Measurements from ENCODE around the gene SPON1. TPM values are rescaled to one million over a fixed set of nuclear protein-coding genes. Genes with fewer than 3 reads are reported as not detected.
"Not testable (repeated sequence)": the region's sequence is repeated elsewhere in the genome, so short reads cannot be mapped to it uniquely, and the experiment has no call there.

SPON1 gene
- total RNA-seq (ENCODE audit: insufficient read depth, low replicate concordance), result 328 TPM

DNA sequence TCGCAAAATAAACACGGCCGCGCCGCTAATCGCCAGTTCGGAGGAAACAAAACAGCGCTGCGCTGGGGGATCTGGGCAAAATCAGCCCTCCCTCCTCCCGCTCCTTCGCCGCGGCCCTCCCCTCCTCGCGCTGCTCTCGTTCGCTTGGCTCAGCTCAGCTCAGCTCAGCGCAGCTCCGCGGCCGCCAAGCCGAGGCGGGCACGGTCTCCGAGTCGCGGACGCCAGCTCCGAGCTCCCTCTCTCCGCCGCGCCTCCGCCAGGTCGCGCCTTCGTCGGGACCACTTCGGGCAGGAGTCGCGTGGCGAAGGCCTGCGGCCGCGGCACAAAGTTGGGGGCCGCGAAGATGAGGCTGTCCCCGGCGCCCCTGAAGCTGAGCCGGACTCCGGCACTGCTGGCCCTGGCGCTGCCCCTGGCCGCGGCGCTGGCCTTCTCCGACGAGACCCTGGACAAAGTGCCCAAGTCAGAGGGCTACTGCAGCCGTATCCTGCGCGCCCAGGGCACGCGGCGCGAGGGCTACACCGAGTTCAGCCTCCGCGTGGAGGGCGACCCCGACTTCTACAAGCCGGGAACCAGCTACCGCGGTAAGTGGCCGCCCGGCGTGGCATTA, at the start of gene SPON1:
SPON1 (plus strand) TSS at position 162 of the 607 bp plus-strand sequence; CDS start at position 344, 182 bp downstream.
- peak; percentile 84 for DNase-seq (ENCODE audit: low spot score)

DNA sequence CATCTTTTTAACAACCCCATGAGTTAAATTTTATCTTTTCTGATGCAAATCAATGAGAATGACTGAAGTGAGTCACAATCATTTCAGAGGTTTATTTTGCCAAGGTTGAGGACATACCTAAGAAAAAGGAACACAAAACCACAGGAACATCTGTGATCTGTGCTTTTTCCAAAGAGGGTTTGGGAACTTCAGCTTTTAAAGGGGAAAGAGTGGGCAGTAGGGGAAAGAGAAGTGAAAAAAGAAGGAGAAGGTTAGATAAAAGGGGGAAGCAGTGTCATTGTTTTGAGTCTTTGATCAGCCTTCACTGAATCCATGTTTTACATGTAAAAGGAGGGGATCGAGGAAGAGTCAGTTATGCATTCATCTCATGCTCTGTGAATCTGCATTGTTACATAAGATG, 45.3 kb upstream of the SPON1 start:
- no peak for DNase-seq (ENCODE audit: low spot score)

DNA sequence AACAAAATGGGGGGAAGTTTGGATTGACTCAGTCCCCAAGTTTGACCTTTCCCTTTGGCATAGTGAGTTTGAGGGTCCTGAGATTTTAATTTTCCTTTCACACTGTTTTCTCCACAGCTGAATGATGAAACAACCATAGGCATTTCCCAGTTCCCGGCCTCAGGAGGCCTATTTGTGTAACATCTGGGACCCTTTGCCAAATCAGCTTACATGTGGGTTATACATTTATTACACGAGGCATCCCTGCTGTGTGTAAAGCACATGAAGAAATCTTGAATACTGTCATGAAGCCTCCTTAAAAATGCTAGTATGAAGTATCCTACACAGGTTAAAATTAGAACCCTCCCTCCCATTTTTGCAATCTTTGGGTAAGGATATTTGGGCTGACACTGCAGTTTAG, 44.6 kb upstream of the SPON1 start:
- peak; percentile 58 for DNase-seq (ENCODE audit: low spot score)

DNA sequence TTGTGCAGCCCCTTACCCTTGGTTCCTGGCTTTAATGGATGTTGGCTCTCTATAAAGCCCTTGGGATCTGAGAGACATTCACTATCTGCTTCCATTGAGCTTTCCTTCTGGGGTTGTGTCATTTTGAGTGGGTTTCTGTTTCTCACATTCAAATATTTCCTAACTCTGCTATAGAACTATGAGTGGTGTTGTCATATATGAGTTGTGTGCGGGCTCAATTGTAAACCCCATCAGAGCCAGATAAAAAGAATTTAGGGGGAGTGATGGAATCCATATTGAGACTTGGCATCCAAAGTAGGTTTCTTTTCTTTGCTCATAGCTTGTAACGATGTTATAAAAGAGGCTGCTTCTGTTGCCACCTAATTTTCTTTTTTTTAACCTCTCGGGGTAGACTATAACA, 41.8 kb upstream of the SPON1 start:
- peak; percentile 78 for DNase-seq (ENCODE audit: low spot score)

DNA sequence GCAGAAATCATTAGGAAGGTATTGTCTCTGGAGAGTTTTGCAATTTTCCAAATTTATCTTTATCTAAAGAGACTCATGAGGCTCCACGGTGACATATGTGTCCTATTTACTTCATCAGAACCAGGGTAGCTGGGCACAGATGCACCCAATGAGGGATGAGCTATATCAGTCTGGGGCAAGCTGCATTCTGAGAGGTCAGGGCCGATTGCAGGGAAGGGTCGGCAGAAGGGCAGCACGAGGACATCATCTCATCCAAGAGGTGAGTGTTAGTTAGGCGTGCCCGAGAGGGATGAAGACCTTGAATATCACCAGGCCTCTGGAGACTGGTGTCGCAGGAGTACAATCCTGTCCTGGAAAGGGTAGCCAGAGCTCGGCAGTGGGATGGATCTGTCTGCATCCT, 41.0 kb upstream of the SPON1 start:
- DNase-seq (ENCODE audit: low spot score), result no peak

DNA sequence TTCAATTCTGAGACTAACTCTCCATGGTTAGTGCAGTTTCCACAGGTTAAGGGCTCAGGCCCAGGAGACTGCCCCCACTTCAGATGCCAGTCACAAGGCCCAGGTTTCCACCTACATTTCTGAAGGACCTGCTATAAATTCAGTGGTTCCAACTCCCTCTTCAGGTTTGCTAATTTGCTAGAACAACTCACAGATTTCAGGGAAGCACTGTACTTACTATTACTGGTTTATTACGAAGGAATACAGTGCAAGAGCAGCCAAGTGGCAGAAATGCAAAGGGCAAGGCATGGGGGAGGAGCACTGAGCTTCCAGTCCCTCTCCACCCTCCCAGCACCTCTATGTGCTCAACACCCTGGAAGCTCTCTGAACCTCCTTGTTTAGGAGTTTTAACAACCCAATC, 39.3 kb upstream of the SPON1 start:
- DNase-seq (ENCODE audit: low spot score), result no peak

DNA sequence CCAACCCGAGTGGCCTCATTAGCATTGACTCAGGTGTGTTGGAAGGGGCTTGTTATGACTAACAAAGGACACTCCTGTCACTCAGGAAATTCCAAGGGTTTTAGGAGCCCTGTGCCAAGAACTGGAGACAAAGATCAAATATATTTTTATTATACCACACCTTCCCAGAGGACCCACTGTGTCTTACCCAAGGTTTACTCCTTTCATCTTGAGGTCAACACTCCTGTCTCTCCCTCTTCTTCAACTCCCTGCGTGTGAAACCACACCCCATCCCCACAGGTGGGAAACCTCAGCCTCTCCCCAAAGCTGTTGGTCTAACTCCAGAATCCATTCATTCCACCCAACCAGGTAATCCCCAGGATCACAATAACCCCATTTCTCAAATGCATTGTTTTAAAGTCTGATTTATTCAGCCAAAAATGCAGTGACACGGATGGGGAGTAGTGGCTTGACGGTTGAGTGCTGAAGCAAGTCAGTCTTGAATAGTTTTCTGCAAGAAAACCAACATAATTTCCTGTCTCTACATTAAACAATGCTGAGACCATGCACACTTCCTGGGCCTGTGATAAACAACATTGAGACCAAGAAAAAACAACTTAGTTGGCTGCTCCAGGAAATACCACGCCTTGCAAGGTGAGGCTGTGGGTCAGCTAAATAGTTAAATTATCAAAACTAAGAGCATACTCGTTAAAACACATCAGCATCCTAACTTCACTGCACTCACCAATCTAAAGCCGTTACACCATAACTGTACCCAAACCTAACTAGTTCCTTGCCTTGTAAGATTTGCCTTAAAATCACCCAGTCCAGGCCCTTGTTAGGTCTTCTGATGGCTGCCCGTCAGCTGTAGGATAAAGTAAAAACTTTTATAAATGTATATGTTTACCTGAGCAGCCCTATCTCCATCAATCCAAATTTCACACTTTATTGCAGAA, 38.5 kb upstream of the SPON1 start:
- no peak for DNase-seq (ENCODE audit: low spot score)

DNA sequence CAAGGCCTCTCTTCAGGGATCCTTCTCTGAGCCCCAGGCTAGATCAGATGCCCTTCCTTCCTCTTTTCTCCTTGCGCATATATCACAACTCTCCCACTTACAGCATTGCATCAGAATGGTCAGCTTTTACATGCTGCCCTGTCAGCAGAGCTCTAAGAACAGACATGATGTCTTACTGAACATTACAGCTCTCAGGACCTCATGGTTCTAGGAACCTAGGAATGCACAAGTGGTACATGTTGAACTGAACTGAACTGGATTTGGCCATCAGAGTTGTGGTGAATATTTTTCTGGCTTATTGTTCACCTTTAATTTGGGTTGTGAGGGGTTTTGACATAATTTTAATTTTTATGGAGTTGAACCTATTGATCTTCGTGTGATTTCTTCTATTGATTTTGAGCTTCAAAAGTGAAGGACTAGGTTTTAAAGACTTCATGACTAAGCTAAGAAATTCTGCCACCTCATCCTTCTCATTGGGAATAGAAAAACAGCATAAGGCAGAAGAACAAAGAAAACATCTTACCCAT, 37.7 kb upstream of the SPON1 start:
- DNase-seq (ENCODE audit: low spot score), result peak; percentile 45

DNA sequence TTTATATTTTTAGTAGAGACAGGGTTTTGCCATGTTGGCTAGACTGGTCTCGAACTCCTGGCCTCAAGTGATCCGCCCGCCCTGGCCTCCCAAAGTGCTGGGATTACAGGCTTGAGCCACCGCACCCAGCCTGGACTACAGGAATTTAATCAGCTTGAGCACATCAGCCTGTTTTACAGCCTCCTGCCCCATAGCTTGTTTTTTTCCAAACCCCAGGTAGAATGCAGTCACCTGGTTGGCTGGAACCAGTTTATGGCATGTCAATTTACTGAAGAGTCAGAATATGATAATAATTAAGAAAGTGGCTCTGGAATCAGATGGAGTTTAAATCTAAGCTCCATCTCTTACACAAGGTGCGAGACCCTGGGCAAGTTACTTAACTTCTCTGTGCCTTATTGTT, 36.2 kb upstream of the SPON1 start:
- DNase-seq (ENCODE audit: low spot score), result not testable (repeated sequence)

DNA sequence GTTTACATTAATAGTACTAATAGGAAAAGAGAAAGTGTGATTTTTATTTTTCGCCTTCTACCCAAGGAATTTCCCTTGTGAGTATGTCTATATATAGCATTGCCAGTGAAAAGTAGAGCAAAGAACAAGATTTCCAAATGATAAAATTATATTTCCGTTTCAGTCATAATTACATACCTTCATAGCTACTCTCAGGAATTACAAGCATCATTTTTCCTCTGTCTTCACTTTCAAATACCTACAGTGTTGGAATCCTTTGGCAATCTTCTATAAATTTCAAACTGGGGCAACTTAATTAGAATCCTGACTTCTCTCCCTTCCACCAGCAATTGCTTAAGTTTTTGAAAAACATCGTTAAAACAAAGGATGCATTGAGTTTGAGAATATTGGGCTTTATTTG, 35.5 kb upstream of the SPON1 start:
- DNase-seq (ENCODE audit: low spot score), result no peak

DNA sequence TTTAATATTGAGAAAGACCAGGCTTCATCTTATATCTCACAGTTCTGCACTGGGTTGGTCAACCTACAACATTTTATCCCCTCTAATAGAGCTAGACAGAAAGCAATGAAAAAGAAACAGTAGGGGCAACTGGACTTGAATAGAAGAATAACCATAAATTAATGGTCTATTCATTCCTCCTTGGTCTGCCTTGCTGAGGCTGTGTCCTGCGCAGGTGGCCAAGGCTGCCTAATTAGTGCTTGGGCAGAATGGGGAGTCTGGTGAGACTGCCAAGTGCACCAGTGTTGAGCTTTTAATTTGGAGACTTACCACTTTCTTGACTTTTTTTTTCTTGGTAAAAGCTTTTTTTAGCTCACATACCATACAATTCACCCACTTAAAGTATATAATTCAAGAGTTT, 35.0 kb upstream of the SPON1 start:
- no peak for DNase-seq (ENCODE audit: low spot score)

DNA sequence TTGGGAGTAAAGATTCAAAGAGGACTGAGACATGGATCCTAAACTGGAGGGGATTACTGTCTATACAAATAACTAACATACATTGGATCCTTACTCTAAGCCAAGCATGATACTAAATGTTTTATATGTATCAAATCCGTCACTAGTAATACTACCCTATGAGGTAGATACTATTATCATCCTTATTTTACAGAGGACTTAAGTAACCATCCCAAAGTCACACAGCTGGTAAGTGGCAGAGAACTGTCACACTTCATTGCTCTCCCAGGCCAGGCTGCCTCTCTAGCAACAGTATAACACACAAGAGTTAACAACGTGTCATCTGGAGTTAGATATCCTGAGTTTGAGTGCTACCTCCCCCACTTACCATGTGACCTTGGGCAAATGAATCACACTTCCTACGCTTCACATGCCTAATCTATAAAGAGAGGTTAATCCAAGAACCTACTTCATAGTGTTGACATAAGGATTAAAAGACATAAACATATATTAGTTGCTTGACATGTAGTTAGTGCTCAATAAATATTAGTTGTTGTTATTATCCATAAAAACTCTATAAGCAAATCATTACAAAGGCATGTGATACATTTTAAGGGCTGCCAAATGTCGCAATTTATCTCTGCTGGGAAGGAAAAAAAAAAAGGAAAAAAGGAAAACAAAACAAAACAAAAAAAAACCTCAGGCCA, 33.8 kb upstream of the SPON1 start:
- no peak for DNase-seq (ENCODE audit: low spot score)

DNA sequence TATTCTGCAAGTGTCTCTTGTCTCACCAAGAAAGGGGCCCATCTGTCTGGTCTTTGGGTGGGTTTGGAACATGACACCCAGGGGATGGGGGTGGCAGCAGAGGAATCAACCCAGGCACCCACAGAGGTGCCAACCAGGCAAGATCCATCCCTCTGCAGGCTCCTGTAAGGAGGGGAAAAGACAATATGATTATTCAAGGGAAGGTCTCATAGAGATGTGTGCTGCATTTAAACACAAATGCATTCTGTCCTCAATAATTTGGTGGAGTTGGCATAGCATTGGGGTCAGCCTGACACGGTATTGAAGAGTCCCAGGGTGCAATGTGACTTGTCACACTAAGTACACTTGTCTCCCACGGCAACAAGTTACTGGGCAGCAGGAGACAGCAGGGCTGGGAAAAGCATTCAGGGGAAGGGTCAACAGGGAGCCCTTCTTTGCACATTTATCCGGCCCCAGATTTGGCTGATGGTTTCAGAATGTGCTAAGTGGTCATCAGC, 33.1 kb upstream of the SPON1 start:
- no peak for DNase-seq (ENCODE audit: low spot score)

DNA sequence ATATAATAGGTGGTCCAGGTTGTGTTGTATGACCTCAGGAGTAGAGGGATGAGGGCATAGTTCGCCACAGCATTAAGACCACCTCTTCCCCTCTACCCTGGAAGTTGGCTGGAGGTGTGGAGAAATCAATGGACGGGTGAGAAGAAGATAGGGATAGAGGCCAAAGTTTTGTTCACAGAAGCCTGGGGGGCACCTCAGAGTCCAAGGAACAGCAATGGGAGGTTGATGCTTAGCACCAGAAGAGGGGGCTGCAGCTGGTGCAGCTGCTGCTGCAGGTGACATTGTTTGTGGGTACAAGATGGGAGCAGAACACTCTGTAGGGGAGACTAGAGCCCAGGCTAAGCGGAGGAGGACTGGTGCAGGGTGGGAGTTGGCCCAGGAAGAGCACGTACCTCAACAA, 31.2 kb upstream of the SPON1 start:
- DNase-seq (ENCODE audit: low spot score), result no peak

DNA sequence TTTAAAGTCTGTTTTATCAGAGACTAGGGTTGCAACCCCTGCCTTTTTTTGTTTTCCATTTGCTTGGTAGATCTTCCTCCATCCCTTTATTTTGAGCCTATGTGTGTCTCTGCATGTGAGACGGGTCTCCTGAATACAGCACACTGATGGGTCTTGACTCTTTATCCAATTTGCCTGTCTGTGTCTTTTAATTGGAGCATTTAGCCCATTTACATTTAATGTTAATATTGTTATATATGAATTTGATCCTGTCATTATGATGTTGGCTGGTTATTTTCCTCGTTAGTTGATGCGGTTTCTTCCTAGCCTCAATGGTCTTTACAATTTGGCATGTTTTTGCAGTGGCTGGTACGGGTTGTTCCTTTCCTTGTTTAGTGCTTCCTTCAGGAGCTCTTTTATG, 25.4 kb upstream of the SPON1 start:
- DNase-seq (ENCODE audit: low spot score), result not testable (repeated sequence)

DNA sequence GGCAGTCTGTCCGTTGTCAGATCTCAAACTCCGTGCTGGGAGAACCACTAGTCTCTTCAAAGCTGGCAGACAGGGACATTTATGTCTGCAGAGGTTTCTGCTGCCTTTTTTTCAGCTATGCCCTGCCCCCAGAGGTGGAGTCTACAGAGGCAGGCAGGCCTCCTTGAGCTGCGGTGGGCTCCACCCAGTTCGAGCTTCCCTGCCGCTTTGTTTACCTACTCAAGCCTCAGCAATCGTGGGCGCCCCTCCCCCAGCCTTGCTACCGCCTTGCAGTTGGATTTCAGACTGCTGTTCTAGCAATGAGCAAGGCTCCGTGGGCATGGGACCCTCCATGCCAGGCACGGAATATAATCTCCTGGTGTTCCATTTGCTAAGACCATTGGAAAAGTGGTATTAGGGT, 23.7 kb upstream of the SPON1 start:
- DNase-seq (ENCODE audit: low spot score), result not testable (repeated sequence)

DNA sequence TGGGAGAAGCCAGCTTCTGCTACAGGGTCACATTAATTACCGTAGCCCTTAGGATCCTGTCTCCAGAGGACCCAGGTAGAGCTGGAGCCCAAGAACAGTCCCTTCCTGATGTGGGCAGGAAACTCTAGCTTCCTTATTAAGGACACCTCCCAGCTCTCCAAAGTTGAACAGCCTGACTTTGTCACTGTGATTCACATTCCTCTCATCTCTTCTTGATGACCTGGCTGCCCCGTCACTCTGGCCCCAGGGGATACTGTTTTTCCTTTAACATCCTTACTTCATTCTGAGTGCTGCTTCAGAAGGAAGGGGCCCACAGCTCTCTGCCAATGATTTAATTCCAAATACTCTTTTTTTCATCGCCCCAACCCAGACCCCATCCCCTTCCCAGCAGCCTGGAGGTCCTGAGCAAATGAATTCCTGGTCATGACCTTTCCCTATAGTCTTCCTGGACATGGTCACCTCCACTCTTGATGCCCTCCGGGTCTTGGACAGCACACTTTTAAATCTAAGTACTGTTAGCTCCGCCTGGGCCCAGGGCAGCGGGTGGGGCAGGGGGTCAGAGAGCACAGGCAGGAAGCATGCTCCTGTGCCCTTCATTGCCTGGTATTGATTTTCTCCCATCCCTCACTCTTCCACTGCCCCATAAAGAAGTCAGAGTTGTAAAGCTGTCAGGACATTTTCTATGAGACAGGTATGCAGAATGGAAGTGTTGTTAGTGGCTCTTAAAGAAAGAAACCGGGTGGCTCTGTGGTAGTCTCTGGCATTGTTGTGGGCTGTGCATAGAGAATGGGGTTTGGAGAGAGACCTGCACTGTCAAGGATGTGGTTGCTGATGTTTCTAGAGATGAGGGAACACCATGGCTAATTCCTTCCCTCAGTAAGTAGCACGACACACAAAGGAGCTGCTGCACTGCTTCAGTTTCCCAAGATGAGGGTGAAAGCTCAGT, 22.3 kb upstream of the SPON1 start:
- DNase-seq (ENCODE audit: low spot score), result no peak

DNA sequence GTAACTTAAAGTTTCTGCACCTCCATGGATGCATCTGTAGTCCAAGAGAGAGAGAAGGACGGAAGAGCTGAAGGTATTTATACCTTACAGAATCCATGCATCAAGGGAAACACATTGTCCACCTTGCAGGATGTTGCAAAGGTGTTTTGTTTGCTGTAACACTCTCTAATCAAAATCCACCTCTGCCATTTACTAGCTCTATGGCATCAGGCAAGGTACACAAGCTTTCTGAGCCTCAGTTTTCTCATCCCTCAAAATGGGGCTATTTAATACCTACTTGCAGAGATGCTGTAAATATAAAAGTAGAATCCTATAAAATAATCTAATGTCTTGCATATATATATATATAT, 21.6 kb upstream of the SPON1 start:
- DNase-seq (ENCODE audit: low spot score), result no peak

DNA sequence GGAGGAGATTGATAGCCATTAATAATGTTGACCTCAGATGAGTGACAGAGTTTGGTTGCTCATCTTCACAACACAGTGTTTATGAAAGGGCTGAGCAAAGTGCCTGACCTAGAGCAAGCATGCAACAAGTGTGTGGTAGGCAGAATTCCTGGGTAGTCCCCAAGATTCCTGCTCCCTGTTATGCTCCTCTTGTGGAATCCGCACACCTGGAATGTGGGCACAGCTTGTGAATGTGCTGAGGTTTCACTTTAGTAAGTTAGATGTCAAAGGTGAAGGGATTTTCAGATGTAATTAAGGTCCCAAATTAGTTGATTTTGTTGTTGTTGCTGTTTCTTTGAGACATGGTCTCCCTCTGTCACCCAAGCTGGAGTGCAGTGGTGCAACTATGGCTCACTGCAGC, 20.7 kb upstream of the SPON1 start:
- DNase-seq (ENCODE audit: low spot score), result no peak

DNA sequence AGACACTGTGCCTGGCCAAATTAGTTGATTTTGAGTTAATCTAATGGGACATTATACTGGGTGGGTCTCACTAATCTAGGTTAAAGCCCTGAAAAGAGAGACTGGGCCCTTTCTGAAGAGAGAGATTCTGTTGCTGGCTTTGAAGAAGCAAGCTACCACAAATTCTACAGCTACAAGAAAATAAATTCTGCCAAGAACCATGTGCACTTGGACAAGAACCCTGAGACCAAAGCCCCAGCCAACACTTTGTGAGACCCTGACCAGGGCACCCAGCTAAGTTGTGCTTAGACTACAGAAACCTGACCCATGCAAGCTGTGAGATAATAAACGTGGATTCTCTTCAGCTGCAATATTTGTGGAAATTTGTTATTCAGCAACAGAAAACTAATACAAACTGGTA, 20.1 kb upstream of the SPON1 start:
- DNase-seq (ENCODE audit: low spot score), result peak; percentile 66

DNA sequence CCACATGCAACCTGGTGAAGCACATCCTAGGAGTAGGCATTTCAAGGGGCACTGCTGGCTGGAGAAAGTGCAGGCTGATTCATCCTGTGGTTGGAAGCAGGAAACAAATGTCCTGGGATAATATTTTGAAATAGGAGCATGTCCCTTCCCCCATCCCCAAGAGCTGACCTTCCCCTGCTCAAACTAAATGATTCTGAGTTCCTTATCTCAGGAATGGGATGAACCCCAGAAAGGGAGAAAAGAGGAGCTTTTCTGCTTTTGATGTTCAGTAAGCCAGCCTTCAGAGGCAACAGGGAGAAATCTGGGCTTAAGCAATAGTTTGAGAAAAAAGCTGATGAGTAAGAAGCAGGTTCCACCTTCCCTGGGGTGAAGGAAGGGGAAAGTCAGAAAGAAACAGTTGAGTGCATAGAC, 19.5 kb upstream of the SPON1 start:
- peak; percentile 97 for DNase-seq (ENCODE audit: low spot score)
